Body of pancreas (tissue), 4 donors: ENCODE data around the gene GIMD1.

Experiments
- POLR2A ChIP-seq, 3 donors: fragments of 450-650 bp; IDR thresholded peaks; one replicate each; pipeline ENCODE4 v1.6.1; 2016; ENCODE audit warnings: antibody characterized with exemption in 3 of 3, mild to moderate bottlenecking in 2 of 3
- TF ChIP-seq, protein P1 (sequence below), 7 experiments: fragments of 450-650 bp in 4 of 7; fragments of 200-600 bp in 3 of 7; sonication (generic) in 3 of 7; IDR thresholded peaks; one replicate each; pipeline ENCODE4 v1.5.1; 2016 to 2019; ENCODE audit warnings: antibody characterized with exemption in 7 of 7

GRCh38 chr4:106337916-106338315 is 30.7 kb downstream of the GIMD1 start:
- TF ChIP-seq, protein P1, sequence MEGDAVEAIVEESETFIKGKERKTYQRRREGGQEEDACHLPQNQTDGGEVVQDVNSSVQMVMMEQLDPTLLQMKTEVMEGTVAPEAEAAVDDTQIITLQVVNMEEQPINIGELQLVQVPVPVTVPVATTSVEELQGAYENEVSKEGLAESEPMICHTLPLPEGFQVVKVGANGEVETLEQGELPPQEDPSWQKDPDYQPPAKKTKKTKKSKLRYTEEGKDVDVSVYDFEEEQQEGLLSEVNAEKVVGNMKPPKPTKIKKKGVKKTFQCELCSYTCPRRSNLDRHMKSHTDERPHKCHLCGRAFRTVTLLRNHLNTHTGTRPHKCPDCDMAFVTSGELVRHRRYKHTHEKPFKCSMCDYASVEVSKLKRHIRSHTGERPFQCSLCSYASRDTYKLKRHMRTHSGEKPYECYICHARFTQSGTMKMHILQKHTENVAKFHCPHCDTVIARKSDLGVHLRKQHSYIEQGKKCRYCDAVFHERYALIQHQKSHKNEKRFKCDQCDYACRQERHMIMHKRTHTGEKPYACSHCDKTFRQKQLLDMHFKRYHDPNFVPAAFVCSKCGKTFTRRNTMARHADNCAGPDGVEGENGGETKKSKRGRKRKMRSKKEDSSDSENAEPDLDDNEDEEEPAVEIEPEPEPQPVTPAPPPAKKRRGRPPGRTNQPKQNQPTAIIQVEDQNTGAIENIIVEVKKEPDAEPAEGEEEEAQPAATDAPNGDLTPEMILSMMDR (IDR thresholded peaks at IDR 0.05) = no peak
- TF ChIP-seq POLR2A (IDR thresholded peaks at IDR 0.05) = no peak
